Loucy (cell line): ENCODE measurements around the gene TBC1D22A.

Experiments
- H2AFZ ChIP-seq: fragments of 200-600 bp; sonication (generic); 2 replicates; pipeline ENCODE4 v1.6.0; 2016; ENCODE audit warnings: antibody characterized with exemption, mild to moderate bottlenecking, low read length, moderate library complexity
- H3F3A ChIP-seq: fragments of 200-600 bp; 2 replicates; pipeline ENCODE4 v1.6.0; 2016; ENCODE audit warnings: antibody characterized with exemption, low read depth, mild to moderate bottlenecking
- H3K27me3 ChIP-seq: fragments of 200-600 bp; sonication (generic); 2 replicates; pipeline ENCODE4 v1.6.1; 2014; ENCODE audit warnings: low read length, mild to moderate bottlenecking; ENCODE audit not compliant: insufficient read depth, poor library complexity, severe bottlenecking
- H3K36me3 ChIP-seq: fragments of 200-600 bp; sonication (generic); 2 replicates; pipeline ENCODE4 v1.6.1; 2016; ENCODE audit warnings: low read length; ENCODE audit not compliant: insufficient read depth
- H3K4me1 ChIP-seq: fragments of 200-600 bp; sonication (generic); 2 replicates; pipeline ENCODE4 v1.5.1; 2014; ENCODE audit warnings: low read length, mild to moderate bottlenecking; ENCODE audit not compliant: insufficient read depth, poor library complexity, severe bottlenecking
- H3K4me2 ChIP-seq: fragments of 200-600 bp; sonication (generic); 2 replicates; pipeline ENCODE4 v1.6.0; 2014; ENCODE audit warnings: antibody characterized with exemption, low read length, low read depth, mild to moderate bottlenecking; ENCODE audit not compliant: poor library complexity, severe bottlenecking
- H3K4me3 ChIP-seq: fragments of 200-600 bp; sonication (generic); 2 replicates; pipeline ENCODE4 v1.5.1; 2014; ENCODE audit warnings: low read length, mild to moderate bottlenecking, mixed read lengths; ENCODE audit not compliant: poor library complexity, severe bottlenecking
- H3K79me2 ChIP-seq: fragments of 200-600 bp; sonication (generic); 2 replicates; pipeline ENCODE4 v1.6.1; 2014; ENCODE audit warnings: low read length; ENCODE audit not compliant: insufficient read depth
- H3K9ac ChIP-seq: fragments of 200-600 bp; sonication (generic); 2 replicates; pipeline ENCODE4 v1.6.0; 2014; ENCODE audit warnings: mild to moderate bottlenecking, low read depth, low read length, moderate library complexity; ENCODE audit not compliant: poor library complexity, severe bottlenecking
- H3K9me2 ChIP-seq: fragments of 200-600 bp; sonication (generic); replicated peaks from 2 replicates; pipeline ENCODE4 v1.6.1; 2016; ENCODE audit warnings: low read depth, low read length, mixed read lengths
- H3K9me3 ChIP-seq: fragments of 200-600 bp; sonication (generic); 2 replicates; pipeline ENCODE4 v1.6.1; 2014; ENCODE audit warnings: mild to moderate bottlenecking, antibody characterized with exemption, low read length, low read depth; ENCODE audit not compliant: insufficient read depth
- H4K20me1 ChIP-seq: fragments of 200-600 bp; sonication (generic); 2 replicates; pipeline ENCODE4 v1.6.0; 2014; ENCODE audit warnings: antibody characterized with exemption, low read length, mild to moderate bottlenecking; ENCODE audit not compliant: insufficient read depth, poor library complexity, severe bottlenecking
- EZH2phosphoT487 ChIP-seq: fragments of 200-600 bp; IDR thresholded peaks from 2 replicates; pipeline ENCODE4 v1.6.1; 2018; ENCODE audit warnings: antibody characterized with exemption, mild to moderate bottlenecking, moderate library complexity, borderline replicate concordance
- TF ChIP-seq, protein P1 (sequence below): fragments of 200-600 bp; sonication (generic); conservative IDR thresholded peaks from 2 replicates; pipeline ENCODE4 v1.5.1; 2014; ENCODE audit warnings: mild to moderate bottlenecking, antibody characterized with exemption, low read length

TBC1D22A gene

DNA sequence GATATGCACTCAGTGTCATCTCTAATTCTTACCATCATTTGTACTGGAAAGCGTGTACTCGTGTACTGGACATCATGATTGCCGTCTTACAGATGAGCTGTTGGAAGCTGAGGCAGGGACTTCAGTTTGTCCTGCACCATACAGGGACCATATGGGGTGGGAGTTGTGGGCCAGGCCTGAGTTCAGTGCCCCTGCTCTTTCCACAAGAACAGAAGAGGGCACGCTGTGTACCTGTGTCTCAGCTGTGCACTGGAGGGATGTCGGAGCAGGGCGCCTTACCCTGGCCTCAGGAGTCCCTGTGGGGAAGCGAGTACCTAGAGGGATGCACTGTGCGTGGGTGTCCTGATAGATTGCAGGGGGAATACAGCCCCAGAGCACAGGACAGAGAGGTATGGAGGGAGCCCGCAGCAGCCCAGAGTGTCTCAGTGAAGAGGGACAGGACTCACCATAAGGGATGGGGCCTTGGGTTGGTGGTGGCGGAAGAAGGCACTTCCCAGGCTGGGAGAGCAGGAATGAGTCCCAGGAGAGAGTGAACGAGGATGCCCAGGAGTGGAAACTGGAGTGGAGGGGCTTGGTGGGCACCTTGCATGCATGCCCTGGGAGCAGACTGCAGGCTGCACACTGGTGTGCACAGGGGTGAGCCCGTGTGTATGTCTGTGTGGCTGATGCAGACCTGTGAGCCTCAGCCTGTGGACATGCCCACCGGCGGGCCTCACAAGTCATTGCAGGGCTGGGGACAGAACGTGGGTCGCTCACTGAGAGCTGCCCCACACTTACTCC, 329.7 kb downstream of the TBC1D22A start:
- Histone ChIP-seq H3K4me1 (no peaks in the 10 kb centered on the region), H3K9me2 (no peaks in the 10 kb centered on the region), H3K9me3 (peaks cover 5% of the 10 kb centered on the region; the same call in 1 of the 2 replicates), H3K9ac (no peak overlapping the region), H2AFZ (no peak overlapping the region), H3K4me3 (no peak overlapping the region), H3K79me2 (peaks cover 18% of the 10 kb centered on the region; the same call in 1 of the 2 replicates), H3K36me3 (peaks cover 3% of the 10 kb centered on the region; the same call in 1 of the 2 replicates), H3K4me2 (no peak overlapping the region), H4K20me1 (no peaks in the 10 kb centered on the region), H3F3A (no peaks in the 10 kb centered on the region), H3K27me3 (no peaks in the 10 kb centered on the region)
- TF ChIP-seq, protein P1, sequence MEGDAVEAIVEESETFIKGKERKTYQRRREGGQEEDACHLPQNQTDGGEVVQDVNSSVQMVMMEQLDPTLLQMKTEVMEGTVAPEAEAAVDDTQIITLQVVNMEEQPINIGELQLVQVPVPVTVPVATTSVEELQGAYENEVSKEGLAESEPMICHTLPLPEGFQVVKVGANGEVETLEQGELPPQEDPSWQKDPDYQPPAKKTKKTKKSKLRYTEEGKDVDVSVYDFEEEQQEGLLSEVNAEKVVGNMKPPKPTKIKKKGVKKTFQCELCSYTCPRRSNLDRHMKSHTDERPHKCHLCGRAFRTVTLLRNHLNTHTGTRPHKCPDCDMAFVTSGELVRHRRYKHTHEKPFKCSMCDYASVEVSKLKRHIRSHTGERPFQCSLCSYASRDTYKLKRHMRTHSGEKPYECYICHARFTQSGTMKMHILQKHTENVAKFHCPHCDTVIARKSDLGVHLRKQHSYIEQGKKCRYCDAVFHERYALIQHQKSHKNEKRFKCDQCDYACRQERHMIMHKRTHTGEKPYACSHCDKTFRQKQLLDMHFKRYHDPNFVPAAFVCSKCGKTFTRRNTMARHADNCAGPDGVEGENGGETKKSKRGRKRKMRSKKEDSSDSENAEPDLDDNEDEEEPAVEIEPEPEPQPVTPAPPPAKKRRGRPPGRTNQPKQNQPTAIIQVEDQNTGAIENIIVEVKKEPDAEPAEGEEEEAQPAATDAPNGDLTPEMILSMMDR = no peak
- TF ChIP-seq EZH2phosphoT487 = no peak

DNA sequence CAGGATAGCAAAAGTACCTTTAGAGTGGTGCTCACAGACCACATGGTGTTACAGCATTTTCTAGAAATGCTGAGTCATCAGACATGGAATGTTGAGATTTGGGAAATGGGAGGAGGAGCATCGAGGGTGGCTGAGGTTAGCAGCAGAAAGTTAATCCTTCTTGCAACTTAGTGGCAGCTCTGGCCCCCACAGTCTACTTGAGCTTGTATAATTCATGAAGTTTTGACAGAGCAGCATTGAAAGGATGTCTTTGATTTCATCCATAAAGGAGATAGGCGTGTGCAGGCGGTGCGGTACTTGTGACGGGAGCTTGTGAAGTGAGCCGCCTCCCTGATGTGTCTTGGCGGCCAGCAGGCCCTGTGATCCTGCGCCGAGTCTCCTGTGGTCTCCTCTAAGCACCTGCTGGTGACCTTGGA, 330.5 kb downstream of the TBC1D22A start:
- H3K9ac ChIP-seq = no peak overlapping the region
- no peak overlapping the region for H2AFZ ChIP-seq
- H3F3A ChIP-seq = no peaks in the 10 kb centered on the region
- H3K9me2 ChIP-seq = no peaks in the 10 kb centered on the region
- no peaks in the 10 kb centered on the region for H3K27me3 ChIP-seq
- H3K36me3 ChIP-seq = peaks cover 3% of the 10 kb centered on the region; the same call in 1 of the 2 replicates
- peaks cover 22% of the 10 kb centered on the region; the same call in 1 of the 2 replicates for H3K79me2 ChIP-seq
- H3K4me1 ChIP-seq = no peaks in the 10 kb centered on the region
- H4K20me1 ChIP-seq = no peaks in the 10 kb centered on the region
- no peak for TF ChIP-seq EZH2phosphoT487
- TF ChIP-seq, protein P1 = no peak
- H3K4me2 ChIP-seq = no peak overlapping the region
- H3K4me3 ChIP-seq = no peak overlapping the region
- H3K9me3 ChIP-seq = peaks cover 5% of the 10 kb centered on the region; the same call in 1 of the 2 replicates

DNA sequence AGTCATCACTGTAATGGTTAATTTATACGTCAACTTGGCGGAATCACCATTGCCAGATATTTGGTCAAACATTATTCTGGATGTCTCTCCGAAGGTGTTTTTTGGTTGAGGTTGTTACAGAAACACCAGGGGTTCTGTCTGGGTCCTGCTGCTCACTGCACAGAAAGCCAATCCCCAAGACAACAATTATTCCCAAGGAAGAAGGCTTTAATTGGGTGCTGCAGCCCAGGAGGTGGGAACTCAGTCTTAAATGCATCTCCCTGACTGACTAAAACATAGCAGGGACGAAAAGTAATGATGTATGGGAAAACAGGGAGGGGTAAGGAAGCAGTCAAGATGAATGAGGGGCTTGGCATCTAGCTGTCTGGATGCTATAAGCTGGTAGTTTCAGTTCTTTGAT, 331.3 kb downstream of the TBC1D22A start:
- Histone ChIP-seq H3F3A (no peaks in the 10 kb centered on the region), H3K9ac (no peak overlapping the region), H3K4me1 (no peaks in the 10 kb centered on the region), H3K9me3 (peaks cover 5% of the 10 kb centered on the region; the same call in 1 of the 2 replicates), H2AFZ (no peak overlapping the region), H3K4me2 (no peak overlapping the region), H4K20me1 (no peaks in the 10 kb centered on the region), H3K27me3 (no peaks in the 10 kb centered on the region), H3K79me2 (peaks cover 28% of the 10 kb centered on the region; the same call in 1 of the 2 replicates), H3K9me2 (no peaks in the 10 kb centered on the region), H3K4me3 (no peak overlapping the region), H3K36me3 (peaks cover 3% of the 10 kb centered on the region; the same call in 1 of the 2 replicates)
- TF ChIP-seq, protein P1 = no peak
- TF ChIP-seq EZH2phosphoT487 = no peak
